HG02870 (cell line): ENCODE results near the gene LBHD2.

Experiments
- ATAC-seq: cut with Tn5 transposase; IDR thresholded peaks from one replicate; pipeline ENCODE4 v1.9.1; 2021; ENCODE audit warnings: mild to moderate bottlenecking, moderate library complexity; ENCODE audit not compliant: unreplicated experiment

LBHD2 gene

DNA sequence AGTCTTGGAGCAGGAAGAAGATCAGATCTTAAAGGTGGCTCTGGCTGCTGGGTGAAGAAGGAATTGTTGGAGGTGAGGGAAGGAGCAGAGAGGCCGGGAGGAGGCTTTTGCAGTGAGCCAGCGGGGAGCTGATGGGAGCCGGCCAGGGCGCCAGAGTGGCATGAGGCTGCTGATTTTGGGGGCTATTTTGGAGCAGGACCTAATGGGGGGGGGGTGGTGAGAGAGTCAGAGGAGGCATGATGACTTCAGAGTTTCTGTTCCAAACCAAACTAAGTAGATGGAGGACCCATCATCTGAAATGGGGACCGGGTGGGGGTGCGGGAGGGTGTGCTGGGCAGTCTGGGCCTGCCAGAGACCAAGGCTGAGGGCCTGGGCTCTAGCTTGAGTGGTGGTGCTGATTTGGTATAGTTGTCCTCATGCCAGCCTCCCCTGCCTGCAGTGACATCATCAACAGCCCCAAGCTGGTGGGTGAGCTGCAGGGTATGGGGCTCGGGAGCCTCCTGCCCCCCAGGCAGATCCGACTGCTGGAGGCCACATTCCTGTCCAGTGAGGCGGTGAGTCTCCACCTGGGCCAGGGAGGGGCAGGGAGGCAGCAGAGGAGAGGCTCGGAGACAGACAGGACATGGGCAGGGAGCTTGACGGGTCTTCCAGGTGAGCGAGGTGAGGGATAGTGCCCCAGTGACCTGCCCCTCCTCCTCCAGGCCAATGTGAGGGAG is 45.4 kb downstream of the LBHD2 start:
- no peak for ATAC-seq

DNA sequence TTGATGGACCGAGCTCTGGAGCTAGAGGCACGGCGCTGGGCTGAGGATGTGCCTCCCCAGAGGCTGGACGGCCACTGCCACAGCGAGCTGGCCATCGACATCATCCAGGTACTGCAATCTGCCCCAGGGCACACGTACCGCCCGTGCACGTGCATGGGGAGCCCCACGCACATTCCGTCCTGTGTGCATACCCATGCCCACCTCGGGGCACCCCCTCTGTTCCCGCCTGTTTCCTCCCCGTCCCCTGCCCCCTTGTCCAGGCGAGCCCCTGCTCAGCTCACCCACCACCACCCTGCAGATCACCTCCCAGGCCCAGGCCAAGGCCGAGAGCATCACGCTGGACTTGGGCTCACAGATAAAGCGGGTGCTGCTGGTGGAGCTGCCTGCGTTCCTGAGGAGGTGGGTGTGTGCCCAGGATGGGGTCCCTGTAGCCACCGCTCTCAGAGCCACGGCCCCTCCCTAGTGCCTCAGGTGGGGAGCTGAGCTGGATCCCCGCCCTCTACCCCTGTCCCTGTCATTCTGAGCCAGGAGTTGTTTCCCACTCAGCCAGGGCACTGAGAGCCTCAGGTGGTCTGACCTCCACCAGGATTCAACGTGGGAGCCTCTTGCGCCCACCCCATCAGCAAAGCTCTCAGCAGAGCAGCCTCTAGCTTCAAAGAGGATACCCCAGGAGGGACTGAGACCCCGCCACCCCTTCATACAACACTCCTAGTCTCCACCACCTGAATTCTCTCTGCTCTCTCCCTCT is 46.2 kb downstream of the LBHD2 start:
- no peak for ATAC-seq

DNA sequence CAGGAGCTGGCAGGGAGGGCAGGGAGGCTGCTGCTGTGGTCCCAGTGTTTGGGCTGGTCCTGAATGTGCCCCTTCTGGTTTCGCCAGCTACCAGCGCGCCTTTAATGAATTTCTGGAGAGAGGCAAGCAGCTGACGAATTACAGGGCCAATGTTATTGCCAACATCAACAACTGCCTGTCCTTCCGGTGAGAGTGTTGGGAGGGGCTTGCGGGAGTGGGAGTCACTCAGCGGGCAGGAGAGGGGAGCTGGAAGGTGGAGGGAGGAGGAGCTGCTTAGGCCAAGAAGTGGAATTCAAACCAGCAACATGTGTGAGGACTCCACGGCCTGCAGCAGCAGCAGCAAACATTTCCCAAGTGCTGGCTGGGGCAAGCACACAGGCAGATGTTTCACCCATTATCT is 47.0 kb downstream of the LBHD2 start:
- no peak for ATAC-seq

DNA sequence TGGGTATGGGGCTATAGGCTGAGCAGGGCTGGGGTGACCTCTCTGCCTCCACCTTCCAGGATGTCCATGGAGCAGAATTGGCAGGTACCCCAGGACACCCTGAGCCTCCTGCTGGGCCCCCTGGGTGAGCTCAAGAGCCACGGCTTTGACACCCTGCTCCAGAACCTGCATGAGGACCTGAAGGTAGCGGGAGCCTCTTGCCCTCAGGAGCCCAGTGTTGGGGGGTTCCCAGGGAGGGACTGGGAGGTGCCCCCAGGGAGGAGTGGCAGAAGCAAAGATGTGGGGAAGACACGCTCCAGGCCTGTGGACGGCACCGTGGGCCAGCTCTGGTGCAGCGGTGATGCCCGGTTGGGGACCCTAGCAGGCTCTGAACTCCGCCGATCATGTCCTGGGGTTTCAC is 47.6 kb downstream of the LBHD2 start:
- ATAC-seq = no peak

DNA sequence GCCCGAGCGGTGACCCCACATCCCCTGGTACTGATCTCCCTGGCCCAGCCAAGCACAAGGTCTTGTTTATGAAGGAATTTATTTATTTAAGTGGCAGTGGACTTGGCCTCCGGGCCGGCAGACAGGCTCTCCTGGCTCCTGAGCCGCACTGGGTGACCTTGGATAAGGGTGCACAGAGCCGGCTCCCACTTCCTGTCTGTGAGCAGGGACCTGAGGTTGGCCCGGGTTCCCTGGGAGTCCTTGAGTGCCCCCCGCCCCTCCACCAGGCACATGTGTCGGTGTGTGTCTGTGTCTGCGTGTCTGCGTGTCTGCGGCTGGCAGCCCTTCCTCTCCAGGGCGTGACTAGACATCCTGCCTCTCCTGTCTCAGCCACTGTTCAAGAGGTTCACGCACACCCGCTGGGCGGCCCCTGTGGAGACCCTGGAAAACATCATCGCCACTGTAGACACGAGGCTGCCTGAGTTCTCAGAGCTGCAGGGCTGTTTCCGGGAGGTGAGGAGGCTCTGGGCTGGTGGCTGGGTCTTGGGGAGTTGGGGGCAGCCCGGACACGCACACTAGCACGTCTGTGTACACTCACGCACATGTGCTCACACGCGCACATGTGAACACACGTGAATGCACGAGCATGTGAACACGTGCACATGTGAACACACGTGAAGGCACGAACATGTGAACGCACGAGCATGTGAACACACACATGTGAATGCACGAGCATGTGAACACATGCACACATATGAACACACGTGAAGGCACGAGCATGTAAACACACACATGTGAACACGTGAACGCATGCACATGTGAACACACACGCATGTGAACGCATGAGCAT is 48.6 kb downstream of the LBHD2 start:
- no peak for ATAC-seq

DNA sequence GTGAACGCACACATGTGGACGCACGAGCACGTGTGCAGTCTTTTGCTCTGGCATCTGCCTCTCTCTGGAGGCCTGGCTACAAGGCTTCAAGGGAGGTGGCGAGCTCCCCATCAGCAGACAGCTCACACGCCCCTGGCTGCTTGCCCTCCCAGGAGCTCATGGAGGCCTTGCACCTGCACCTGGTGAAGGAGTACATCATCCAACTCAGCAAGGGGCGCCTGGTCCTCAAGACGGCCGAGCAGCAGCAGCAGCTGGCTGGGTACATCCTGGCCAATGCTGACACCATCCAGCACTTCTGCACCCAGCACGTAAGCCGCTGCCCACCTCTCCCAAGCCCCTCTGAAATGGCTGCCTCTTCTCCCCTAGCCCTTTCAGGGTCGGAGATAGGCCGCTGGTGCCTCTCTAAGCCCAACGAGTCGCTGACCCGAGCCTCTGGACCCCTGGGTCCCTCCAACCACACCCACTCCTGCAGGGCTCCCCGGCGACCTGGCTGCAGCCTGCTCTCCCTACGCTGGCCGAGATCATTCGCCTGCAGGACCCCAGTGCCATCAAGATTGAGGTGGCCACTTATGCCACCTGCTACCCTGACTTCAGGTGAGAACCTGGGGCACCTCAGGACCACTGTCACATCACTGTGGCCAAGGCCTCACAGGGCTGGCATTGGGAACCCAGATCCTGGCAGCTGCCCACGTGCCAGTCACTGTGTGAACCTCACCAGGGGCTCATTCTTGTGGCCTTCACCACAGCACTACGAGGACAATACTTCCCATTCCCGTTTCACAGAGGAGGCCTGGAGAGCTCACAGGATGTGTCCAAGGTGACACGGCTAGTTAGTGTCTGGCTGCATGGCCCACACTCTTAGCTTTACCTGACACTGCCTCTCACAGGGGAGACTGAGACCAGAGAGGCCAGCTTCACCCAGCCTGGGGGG is 49.5 kb downstream of the LBHD2 start:
- ATAC-seq = no peak

DNA sequence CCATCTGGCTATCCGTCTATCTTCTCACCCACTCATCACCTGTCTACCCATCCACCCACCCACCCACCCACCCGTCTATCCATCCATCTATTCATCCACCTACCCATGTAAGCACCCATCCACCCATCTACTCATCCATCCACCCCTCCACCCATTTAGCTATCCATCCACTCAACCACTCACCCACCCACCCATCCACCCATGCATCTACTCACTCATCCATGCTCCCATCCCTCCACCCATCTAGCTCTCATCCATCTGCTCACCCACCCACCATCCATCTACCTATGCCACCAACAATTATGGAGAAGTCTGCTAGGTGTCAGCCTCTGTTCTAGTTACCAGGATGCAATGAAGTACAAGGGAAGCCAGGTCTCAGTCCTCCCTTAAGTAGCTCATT is 50.4 kb downstream of the LBHD2 start:
- no peak for ATAC-seq

DNA sequence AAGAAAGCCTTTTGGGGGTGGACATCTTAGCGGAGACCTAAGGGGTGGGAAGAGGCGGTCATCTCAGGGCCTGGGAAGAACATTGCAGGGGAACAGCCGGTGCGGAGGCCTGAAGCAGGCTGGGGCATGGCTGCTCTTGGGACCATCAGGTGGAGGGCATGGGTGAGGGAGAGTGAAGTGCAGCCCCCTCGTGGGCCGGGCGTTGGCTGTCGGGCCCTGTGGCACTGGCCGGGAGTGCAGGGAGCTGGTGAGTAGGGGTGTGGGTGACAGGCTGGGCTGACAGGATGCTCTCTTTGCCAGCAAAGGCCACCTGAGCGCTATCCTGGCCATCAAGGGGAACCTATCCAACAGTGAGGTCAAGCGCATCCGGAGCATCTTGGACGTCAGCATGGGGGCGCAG is 50.9 kb downstream of the LBHD2 start:
- ATAC-seq = no peak

DNA sequence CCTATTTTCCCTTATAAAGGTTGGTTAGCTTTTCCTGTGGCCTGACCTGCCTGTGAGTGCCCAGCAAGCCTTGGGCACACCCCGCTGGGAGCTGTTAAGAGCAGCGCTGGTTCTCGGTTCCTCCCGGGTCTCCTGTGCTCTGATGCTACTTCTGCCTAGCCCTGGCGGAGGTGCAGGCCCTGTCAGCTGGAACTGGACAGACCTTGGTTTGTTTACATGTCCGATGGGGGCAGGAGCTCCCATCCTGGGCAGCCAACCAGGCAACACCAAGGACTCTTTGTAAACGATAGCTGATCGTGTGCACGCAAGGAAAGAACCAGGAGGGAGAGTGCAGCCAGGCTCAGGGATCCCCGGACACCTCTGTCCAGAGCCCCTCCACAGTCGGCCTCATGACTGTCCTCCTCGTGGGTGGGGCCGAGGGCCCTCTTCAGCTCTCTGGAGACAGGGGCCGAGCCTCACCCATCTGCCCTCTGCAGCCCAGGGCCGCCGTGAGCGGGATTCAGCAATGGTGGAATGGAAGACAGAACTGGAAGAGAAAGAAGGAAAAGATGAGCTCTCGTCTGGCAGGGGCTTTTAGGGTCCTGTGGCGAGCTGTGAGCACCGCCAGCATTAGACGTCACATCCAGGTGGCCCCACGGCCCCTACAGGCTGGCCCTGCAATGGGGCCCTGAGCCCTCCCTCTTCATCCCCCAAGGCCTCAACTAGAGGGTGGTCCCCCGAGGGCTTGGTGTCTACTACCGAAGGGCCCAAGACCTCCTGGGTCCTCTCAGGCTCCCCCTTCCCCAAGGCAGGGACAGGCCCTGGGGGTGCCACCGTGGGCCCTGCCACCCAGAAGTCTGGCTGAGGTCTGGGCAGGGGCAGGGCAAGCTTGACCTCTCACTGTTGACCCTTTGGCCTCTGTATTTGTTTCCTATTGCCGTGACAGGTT is 51.6 kb downstream of the LBHD2 start:
- ATAC-seq = no peak

DNA sequence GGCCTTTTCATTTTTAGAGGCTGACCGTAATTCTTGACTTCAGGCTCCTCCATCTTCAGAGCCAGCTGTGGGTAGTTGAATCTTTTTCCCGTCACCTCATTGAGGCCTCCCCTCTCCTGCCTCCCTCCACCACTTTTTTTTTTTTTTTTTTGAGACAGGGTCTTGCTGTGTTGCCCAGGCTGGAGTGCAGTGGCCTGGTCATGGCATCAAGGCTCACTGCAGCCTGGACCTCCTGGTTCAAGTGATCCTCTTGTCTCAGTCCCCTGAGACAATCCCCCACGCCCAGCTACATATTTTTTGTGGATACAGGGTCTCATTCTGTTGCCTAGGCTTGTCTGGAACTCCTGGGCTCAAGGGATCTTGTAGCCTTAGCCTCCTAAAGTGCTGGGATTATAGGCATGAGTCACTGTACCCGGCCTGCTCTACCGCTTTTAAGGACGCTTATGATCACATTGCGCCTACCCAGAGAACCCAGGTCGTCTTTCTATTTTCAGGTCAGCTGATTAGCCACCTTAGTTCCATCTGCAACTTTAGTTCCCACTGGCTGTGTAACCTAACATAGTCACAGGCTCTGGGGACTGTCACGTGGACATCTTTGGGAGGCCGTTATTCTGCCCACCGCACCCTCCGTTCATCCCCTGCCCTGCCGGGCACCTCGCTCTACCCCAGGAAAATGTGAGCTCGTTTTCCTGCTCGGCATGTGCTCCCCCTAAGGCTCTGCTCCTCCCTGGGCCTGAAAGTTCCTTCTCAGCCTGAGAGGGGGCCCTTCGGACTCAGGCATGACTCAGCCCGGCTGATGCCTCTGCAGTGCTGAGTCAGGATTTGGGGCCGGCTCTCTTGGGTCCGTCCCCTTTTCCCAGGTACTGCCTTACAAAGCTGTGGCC is 52.6 kb downstream of the LBHD2 start:
- ATAC-seq = no peak

DNA sequence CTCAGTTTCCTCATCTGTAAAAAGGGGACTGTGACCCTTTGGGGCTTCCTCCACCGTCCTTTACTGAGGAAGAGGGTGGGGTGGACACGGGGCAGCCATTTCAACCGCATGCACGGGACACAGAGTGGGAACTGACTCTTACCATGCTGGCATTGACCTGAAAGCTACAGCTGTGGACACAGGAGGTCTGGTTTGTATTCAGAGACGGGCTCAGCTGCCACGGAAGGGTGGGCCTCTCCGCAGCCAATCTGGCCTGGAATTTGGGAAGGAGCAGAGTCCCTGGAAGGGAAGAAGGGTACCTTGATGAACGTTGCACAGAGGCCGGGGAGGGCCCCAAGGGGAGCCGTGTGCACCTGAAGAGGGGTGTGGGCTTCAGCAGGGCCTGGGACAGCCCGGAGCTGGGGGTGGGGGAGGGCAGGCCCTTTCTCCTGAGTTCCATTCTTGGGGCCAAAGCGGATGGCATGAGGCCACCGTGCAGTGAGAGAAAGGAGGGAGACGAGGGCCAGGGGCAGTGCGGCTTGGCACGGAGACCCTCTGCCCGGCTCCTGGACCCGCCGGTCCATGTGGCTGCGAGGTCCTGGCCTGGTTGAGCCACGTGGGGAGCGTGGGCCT is 53.8 kb downstream of the LBHD2 start:
- no peak for ATAC-seq

DNA sequence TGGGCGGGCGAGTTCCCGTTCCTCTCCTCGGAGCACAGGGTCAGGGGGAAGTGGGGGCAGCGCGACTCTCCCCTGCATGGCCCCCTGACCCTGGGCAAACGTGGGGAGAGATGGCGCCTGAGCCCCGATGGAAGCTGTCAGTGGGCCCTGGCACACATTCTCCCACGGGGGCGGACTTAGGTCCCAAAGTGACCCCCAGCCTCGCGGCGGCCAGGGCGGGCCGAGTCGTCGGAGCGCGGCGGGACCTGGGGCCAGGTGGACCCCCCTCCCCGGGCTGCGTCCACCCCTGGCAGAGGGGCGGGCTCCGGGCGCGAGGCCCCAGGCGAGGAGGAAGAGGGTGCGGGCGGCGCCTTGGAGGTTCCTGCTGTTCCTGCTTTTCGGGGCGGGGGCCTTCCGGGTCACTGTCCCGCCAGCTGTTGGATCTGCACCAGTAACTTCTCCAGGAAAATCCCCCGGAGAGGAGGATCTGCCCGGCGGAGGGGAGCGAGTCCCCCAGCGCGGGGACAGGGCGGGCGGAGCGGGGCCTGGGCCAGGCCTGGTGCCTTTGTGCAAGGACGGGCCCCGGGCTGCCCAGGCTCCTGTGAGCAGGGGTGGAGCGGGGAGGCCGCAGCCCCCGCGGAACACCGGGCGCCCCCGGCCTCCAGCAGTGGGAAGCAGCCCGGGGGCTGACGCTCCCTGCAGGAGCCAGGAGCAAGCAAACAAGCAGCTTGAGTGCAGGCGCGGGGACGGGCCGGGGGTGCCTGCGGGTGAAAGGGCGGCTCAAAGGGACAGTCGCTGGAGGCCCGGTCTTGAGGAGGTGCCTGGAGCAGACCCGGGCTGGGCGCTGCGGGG is 54.5 kb downstream of the LBHD2 start:
- ATAC-seq = no peak

DNA sequence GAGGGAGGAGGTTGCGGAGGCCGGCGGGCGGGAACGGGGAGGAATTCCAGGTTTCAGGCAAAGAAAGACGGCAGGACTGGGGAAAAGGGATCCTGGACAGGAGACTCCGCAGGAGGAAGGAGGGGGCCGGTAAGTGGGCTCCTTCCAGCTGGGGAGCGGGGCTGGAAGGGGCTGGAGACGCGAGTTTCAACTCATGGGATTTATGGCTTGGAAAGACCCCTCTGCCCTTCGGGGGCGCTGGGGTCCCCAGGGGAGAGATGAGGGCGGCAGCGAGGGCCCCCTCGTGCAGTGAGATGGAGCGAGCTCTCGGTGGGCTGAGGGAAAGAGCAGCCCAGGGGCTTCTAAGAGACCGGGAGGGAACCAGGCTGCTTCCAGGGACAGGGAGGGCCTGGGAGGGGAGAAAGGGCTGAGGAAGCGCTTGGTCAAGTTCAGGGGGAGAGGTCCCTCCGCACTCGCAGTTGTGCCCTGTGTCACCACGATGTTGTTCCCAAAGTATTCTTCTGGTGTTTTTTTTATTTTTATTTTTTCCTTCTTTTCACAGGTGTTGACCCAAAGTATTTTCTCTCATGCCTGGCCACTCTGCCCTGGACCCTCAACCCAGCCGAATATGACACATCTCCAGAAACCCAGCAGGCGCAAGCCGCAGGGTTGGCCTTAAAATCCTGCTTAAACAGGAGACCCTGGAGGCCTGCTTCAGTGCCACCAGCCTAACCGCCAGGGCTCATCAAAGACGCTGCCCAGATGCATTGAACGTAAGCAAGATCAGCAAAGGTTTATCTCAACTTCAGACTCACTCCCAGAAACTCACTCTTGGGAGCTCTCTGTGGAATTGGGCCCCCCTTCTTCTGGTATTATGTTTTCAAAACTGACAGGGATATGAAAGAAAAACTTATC is 55.4 kb downstream of the LBHD2 start:
- ATAC-seq = no peak
